GM18502 (cell line): ENCODE data around the gene TPT1.
A peak's percentile ranks its signal among the peaks of the same experiment; 100 is the strongest.
"Not testable (repeated sequence)": the region's sequence is repeated elsewhere in the genome, so short reads cannot be mapped to it uniquely, and the experiment has no call there.

Experiments used
- ATAC-seq: cut with Tn5 transposase; IDR thresholded peaks from one replicate; pipeline ENCODE4 v1.9.1; 2021; ENCODE audit warnings: mild to moderate bottlenecking; ENCODE audit not compliant: unreplicated experiment, poor library complexity

TPT1 gene

DNA sequence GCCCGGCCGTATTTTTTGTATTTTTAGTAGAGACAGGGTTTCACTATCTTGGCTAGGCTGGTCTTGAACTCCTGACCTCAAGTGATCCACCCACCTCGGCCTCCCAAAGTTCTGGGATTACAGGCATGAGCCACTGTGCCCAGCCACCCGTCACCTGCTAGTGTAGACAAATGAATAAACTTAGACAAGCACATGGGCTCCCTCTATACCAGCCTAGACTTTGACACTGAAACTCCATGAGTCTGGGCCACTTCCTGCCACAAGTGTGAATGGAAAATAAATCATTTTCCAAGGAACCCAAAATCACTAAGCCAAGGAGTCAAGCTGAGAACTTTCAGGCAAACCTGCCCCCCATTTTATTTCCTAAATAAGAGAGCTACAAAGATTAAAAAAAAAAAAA is 27.0 kb upstream of the TPT1 start:
- no peak for ATAC-seq

GRCh38 chr13:45367358-45367757 is 26.4 kb upstream of the TPT1 start:
- peak; percentile 96 for ATAC-seq

- ATAC-seq: no peak
Observed at GRCh38 chr13:45365558-45365885, 24.5 kb upstream of the TPT1 start.

DNA sequence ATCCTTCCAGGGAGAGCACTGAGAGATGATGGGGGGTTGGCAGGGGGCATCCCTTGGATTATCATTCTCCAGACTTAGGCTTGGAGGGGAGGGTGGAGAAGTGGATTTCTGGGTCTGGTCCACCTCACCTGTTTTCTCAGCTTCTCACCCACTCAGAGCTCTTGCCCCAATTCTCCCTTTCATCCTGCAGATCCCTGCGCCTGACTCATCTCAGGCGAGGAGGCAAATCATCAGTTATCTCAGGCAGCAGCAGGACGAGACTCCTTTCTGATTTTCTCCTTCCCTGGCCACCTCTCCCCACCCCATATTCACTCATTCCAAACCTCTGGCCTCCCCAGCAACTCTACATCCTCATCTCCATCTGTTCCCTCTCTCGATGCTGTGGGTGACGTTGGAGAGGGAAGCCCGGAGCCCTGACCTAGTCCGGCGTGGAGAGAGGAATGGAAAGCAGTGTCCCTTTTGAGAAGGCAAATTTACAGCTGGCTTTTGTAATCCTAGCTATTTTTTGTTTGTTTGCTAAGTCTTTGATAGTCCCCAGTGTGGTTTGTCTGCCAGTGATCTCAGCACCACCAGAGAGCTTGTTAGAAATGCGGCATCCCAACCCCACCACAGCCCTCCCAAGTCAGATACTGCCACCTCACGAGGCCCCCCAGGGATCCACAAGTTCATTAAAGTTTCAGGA is 24.0 kb upstream of the TPT1 start:
- ATAC-seq: no peak

DNA sequence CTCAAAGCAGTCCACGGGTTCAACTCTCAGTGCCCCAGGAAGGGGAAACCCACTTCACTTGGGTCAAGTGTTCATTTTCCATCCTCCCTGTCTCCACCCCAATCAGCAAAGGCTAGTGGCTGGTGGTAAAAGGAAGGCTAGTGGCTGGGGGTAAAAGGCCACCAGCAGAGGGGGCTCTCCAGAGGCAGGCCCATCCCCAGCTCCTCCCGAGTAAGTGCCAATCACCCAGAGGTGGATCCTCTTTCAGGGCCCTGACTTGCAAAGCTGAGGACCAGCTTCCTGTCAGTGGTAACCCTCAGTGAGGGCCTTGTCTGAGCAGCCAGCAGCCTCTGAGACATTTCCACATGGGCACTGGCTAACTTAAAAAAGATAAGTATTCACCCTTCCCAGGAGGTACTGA is 22.0 kb upstream of the TPT1 start:
- no peak for ATAC-seq

- ATAC-seq: no peak
Observed at GRCh38 chr13:45361596-45362206, 20.7 kb upstream of the TPT1 start.

- ATAC-seq: no peak
Observed at GRCh38 chr13:45356966-45357672, 16.1 kb upstream of the TPT1 start.

- no peak for ATAC-seq
Observed at GRCh38 chr13:45353895-45354294, 12.9 kb upstream of the TPT1 start.

GRCh38 chr13:45352031-45352430 is 11.0 kb upstream of the TPT1 start:
- no peak for ATAC-seq

- no peak for ATAC-seq
Observed at GRCh38 chr13:45350152-45350551, 9.2 kb upstream of the TPT1 start.

- no peak for ATAC-seq
Observed at GRCh38 chr13:45349438-45349837, 8.5 kb upstream of the TPT1 start.

DNA sequence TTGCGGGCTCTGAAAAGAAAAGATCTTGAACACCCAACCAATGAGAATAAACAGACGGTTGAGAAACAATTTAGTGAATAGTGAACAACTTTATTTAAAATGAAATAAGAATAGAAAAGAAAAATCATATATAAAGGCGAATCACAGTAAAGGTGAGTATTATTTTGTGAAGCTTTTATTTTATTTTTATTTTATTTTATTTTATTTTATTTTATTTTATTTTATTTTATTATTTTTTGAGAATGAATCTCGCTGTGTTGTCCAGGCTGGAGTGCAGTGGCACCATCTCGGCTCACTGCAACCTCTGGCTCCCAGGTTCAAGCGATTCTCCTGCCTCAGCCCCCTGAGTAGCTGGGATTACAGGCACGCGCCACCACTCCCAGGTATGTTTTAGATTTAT is 3.1 kb upstream of the TPT1 start:
- ATAC-seq: not testable (repeated sequence)

GRCh38 chr13:45343102-45343501 is 2.1 kb upstream of the TPT1 start:
- ATAC-seq: not testable (repeated sequence)

DNA sequence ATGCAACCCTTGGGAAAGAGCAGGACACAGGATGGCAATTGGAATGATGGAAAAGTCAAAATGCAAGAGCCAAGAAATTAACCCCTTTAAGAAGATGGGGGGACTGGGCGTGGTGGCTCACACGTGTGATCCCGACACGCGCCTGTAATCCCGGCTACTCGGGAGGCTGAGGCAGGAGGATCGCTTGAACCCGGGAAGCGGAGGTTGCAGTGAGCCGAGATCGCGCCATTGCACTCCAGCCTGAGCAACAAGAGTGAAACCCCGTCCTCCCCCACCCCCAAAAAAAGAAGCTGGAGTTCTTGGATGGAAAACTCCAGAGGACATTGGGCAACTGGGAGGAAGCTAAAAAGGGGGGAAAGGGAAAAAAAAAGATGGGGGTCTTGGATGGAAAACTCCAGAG is 1.7 kb upstream of the TPT1 start:
- ATAC-seq: not testable (repeated sequence)

DNA sequence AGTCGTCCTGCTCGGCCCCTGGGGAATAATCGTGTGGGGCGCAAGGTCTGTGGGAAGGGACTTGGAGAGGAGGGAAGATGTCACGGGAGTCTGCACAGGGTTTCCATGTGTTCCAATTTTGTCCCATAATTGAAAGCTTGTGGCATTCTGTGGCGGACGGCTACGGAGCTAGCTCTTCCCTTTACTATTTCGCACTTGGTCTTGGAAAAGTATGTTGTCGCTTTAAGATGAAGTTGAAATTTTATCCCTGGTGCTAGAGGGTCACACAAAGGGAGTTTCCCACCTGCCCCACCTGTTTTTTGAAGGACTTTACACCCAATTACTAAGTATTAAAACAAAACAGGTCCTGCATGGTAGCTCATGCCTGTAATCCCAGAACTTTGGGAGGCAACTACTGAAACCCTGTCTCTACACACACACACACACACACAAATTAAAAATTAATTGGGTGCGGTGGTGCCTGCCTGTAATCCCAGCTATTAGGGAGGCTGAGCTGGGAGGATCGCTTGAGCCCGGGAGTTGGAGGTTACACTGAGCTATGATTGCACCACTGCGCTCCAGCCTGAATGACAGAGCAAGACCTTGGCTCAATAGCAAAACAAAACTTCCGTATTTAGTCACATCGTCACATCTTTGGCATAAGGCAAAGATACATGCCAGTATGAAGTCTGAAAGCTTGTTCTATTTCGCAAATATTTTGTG is 967 bp upstream of the TPT1 start:
- no peak for ATAC-seq

DNA sequence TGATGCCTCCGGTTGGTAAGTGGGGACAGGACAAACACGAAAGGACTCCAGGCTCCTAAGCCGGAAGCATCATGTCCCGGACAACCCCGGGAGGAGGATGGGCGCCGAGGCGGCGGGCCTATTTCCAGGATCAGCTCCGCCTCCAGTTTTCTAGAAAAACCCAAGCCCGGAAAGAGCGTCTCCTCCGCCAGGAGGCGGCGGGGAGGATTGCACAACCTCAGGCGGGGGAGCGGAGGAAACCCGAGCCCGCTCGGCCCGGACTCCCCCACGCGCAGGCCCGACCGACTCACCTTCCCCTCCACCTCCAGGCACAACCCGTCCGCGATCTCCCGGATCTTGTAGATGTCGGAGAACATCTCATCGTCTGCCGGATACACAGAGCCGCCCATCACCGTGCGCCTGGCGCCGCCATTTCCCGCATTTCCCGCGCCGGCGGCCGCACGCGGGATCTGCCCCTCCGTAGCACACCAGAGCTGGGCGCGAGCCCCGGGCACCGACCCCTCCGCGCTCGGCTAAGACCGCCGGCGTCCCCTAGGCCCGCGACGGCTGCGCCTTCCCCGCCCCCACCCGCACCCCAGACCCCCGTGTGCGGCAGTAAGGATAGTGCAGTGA is 455 bp downstream of the TPT1 start:
- ATAC-seq: peak; percentile 37

DNA sequence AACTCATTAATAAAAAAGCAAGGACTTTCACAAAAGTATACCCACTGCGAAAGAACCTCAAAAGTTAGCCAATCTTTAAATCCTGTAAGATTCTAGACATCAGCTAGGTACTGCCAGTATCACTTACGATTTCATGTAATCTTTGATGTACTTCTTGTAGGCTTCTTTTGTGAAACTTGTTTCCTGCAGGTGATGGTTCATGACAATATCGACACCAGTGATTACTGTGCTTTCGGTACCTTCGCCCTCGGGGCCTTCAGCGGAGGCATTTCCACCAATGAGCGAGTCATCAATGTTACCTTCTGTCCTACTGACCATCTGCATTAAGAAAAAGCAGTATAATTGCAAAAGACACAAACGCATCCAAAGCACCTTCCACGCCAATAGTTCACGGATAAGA is 1.1 kb downstream of the TPT1 start:
- ATAC-seq: no peak

DNA sequence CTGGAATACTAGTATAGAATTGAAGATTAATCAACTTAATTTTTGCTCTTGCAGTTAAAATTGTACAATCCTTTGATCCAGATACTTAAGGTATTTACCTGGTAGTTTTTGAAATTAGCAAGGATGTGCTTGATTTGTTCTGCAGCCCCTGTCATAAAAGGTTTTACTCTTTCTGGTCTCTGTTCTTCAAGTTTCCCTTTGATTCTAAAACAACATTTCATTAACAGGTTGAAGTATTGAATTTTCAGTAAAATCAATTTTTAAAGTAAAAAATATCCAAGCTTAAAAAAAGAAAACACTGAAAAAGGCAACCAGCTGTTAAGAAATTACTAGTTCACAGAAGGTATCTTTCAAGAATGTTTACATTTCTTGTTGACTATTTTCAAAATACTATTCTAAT is 1.6 kb downstream of the TPT1 start:
- no peak for ATAC-seq

GRCh38 chr13:45337803-45338202 is 3.2 kb downstream of the TPT1 start:
- ATAC-seq: no peak

DNA sequence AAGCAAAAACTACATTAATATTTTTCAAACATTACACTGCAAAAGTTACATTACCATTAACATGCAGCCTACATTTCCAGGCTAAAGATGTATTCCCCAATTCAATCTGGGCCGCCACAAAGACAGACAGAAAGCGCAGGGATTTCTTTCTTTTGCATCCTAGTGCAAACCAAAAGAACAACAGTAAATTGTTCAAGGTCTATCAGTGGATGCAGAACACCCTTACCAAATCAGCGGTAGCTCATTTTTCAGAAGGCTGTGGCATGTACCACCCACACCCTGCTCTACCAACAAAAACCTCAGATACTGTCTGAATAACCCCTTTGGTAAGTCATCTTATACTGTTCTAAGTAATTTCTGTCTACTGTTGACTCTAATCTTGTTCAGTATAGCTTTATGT is 3.6 kb downstream of the TPT1 start:
- ATAC-seq: no peak
